GM19463 (cell line): ENCODE data around the gene ACSL5.
"Not testable (repeated sequence)": the region's sequence is repeated elsewhere in the genome, so short reads cannot be mapped to it uniquely, and the experiment has no call there.

Experiments
- ATAC-seq: cut with Tn5 transposase; IDR thresholded peaks from one replicate; pipeline ENCODE4 v1.9.1; 2021; ENCODE audit warnings: mild to moderate bottlenecking, moderate library complexity; ENCODE audit not compliant: unreplicated experiment

ACSL5 gene

DNA sequence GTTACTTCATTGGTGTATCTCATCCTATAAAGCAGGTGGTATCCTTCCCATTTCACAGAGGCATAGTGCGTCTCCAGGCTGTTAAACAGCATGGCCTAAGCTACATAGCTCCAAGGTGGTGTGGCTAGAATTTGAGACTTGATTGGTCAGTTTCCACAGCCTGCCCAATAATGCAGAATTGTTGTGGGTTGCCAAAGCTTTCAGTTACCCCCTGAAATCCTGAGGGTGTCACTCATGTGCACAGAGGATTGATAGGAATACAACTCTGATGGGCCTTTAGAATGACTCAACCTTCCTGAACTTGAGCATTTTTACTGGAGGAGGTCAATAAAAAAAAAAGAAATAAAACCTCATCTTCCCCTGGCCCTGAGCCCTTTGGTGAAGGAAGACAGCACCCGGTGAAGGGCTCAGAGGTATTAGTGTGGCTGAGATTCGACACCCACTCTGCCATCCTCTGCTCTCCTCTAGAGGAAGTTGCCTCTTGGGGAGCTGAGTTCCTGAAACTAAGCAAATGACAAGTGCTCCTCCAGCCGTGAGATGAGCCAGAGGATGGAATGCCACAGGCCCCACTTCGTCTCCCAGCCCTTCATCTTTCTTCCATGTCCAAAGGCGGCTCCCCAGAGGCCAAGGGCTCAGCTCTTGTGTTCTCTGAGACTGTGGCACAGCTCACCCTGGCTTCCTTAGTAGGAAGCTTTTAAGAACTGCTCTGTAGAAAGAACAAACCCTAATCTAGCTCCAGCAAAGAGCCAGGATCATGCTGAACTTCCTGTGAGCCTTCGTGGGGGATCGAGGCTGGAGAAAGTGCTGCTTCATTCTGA, 1.0 kb downstream of the ACSL5 start:
- peak; percentile 44 for ATAC-seq

- ATAC-seq, result peak; percentile 84
Measured at GRCh38 chr10:112375721-112376395, 1.9 kb downstream of the ACSL5 start.

- ATAC-seq, result peak; percentile 17
Measured at GRCh38 chr10:112376396-112376790, 2.5 kb downstream of the ACSL5 start.

DNA sequence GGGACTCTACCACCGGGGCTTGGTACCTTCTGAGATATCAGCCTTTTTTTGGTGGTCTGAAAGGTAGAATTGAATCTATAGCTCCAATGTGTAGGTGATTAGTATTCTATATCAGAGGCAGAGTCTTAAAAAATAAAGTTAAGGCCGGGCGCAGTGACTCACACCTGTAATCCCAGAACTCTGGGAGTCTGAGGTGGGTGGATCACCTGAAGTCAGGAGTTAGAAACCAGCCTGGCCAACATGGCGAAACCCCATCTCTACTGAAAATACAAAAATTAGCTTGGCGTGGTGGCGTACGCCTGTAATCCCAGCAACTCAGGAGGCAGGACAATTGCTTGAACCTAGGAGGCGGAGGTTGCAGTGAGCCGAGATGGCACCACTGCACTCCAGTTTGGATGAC, 3.2 kb downstream of the ACSL5 start:
- ATAC-seq, result not testable (repeated sequence)

- no peak for ATAC-seq
Measured at GRCh38 chr10:112379635-112380296, 5.8 kb downstream of the ACSL5 start.

GRCh38 chr10:112382515-112383235, 8.8 kb downstream of the ACSL5 start:
- no peak for ATAC-seq

GRCh38 chr10:112383325-112383724, 9.4 kb downstream of the ACSL5 start:
- ATAC-seq, result peak; percentile 74

GRCh38 chr10:112384141-112384540, 10.2 kb downstream of the ACSL5 start:
- no peak for ATAC-seq

- ATAC-seq, result no peak
Measured at GRCh38 chr10:112385201-112385600, 11.3 kb downstream of the ACSL5 start.

DNA sequence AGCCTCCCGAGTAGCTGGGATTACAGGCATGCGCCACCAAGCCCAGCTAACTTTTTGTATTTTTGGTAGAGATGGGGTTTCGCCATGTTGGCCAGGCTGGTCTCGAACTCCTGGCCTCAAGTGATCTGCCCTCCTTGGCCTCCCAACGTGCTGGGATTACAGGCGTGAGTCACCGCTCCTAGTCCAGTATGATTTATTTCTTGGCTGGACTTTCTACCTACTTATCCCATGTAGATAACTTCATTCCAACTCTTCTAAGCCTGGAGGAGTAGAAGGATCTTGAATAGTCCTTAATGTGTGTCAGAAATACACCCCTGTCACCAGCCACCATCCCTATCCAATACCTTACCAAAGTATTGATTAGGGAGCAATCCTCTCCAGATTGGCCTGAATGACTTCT, 14.1 kb downstream of the ACSL5 start:
- not testable (repeated sequence) for ATAC-seq

GRCh38 chr10:112388548-112388947, 14.6 kb downstream of the ACSL5 start:
- ATAC-seq, result no peak

DNA sequence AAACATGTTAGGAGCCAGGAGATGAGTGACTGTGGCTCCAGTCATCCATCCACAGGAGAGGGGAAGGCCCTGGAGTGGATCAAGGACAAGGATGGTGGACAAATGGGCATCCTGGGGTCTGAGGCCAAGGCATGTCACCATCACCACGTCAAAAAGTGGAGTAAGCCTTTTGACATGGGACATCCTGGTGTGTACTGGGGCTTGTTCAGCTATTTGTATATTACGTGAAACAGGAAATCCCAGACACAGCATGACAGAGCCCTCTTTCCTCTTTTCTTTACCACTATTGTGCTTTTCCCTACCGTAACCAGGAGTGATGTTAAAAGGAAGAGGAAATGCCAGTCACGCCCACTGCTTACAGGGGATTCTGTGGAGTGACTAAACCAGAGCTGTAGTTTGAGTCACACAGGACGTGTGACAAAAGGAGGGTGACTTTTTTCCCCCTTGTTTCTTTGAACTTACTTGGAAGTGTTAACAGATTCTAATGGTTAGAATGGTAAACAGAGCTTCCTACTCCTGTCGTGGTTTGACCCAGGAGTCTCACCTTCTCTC, 15.4 kb downstream of the ACSL5 start:
- peak; percentile 74 for ATAC-seq

DNA sequence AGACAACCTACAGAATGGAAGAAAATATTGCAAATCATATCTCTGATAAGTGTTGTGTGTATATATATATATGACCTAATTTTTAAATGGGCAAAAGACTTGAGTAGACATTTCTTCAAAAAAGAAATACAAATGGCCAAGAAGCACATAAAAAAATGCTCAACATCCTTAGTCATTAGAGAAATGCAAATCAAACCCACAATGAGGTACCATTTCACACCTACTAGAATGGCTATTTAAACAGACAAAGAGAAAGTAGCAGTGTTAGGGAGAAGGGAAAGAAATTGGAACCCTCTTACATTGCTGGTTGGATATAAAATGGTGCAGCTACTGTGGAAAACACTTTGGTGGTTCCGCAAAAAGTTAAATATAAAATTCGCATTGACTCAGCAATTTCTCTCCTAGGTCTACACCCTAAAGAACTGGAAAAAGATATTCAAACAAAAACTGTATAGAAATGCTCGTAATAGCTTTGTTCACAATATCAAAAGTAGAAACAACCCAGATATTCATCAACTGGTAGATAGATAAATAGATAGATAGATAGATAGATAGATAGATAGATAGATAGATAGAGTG, 16.3 kb downstream of the ACSL5 start:
- ATAC-seq, result no peak

GRCh38 chr10:112393341-112393740, 19.4 kb downstream of the ACSL5 start:
- ATAC-seq, result no peak

DNA sequence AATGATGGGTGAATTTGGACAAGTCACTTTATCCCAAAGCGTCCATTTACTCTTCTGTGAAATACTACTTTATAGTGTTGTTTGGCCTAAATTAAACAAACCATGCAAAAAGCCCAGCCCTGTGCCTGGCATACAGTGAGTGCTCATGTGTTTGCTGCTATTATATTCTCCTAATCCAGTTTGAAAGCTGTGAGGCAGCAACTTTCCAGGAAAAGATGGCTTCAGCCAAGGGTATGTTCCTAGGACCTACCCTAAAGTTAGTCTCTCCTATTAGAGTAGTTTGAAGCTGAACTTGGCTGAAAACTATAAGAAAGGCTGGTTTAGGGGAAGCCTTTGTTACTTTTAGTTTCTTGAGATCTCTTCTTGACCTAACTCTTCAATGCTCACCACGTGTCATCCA, 19.9 kb downstream of the ACSL5 start:
- no peak for ATAC-seq

GRCh38 chr10:112394475-112394875, 20.6 kb downstream of the ACSL5 start:
- ATAC-seq, result peak; percentile 57

DNA sequence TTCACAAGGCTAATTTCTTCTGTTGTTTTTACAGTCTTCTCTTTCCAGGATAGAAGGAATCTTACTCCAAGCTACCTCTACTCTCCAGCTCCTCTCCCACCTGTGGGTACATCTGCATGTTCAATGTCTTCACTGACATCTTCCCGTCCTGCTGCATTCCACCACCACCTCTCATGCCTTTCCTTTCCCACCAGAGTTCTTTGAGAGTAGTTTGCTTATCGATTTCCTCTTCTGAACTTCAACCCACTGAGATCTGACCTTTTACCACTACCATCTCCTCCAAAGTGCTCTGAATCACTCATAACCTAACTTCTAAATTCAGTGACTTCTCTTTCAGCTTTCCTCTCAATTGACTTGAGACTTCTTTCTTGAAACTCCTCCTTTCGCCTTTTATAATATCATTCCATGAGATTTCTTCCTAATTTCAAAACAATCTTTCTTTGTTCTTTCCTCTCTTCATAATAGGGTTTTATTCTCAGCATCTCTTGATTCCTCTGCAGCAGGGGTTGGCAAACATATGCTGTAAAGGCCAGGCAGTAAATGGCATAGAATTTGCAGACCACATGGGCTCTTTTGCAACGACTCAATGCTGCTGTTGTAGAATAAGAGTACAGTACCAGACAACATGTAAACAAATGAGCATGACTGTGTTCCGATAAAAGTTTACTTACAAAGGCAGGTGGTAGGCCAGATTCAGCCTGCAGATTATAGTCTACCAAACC, 22.1 kb downstream of the ACSL5 start:
- ATAC-seq, result no peak

- ATAC-seq, result no peak
Measured at GRCh38 chr10:112397592-112397991, 23.7 kb downstream of the ACSL5 start.

- ATAC-seq, result no peak
Measured at GRCh38 chr10:112402917-112403316, 29.0 kb downstream of the ACSL5 start.

DNA sequence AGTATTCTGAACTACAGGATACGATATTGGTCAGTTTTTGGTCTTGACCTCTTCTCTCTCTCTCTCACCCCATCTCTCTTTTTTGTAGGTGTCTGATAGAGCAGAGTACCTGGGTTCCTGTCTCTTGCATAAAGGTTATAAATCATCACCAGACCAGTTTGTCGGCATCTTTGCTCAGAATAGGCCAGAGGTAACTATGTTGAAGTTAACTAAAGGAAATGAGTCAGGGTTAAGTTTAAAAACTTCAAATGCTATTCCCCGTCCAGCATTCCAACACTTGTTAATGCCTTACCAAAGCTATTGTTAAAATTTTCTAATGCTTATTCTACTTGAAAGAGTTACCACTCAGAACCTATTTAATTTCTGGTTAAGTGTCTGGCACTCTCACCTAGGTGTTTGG, 30.7 kb downstream of the ACSL5 start:
- ATAC-seq, result no peak
